Measurements from ENCODE around the gene ARPP21. TPM values are rescaled to one million over a fixed set of nuclear protein-coding genes. Genes with fewer than 3 reads are reported as not detected.
"Not testable (repeated sequence)": the region's sequence is repeated elsewhere in the genome, so short reads cannot be mapped to it uniquely, and the experiment has no call there.

The ARPP21 gene
- not detected for total RNA-seq
- long read RNA-seq = 0 reads

GRCh38 chr3:35639254-35640186, at the start of gene ARPP21:
Gene ARPP21 (plus strand): TSS chr3:35639525. CDS start chr3:35681752, 42,227 bp downstream.
- no peak for DNase-seq (ENCODE audit: low spot score)
- intact Hi-C loops (cut with DNase I) = no loop called here

- intact Hi-C loops (cut with DNase I) = no loop called here
- no peak for DNase-seq (ENCODE audit: low spot score)
These were observed 46.6 kb upstream of the ARPP21 start for GRCh38 chr3:35592589-35593295.

GRCh38 chr3:35594739-35595138, 44.6 kb upstream of the ARPP21 start:
- DNase-seq (ENCODE audit: low spot score) = no peak
- intact Hi-C loops (cut with DNase I) = no loop called here

GRCh38 chr3:35596335-35596995, 42.9 kb upstream of the ARPP21 start:
- intact Hi-C loops (cut with DNase I) = no loop called here

GRCh38 chr3:35597490-35597889, 41.8 kb upstream of the ARPP21 start:
- intact Hi-C loops (cut with DNase I) = no loop called here
- no peak for DNase-seq (ENCODE audit: low spot score)

More at GRCh38 chr3:35596335-35596995, 42.9 kb upstream of the ARPP21 start:
- no peak for DNase-seq (ENCODE audit: low spot score)

GRCh38 chr3:35598804-35599203, 40.5 kb upstream of the ARPP21 start:
- intact Hi-C loops (cut with DNase I) = no loop called here
- DNase-seq (ENCODE audit: low spot score) = no peak

- no peak for DNase-seq (ENCODE audit: low spot score)
- intact Hi-C loops (cut with DNase I) = no loop called here
These were observed 37.4 kb upstream of the ARPP21 start for GRCh38 chr3:35601959-35602358.

GRCh38 chr3:35602395-35602936, 36.9 kb upstream of the ARPP21 start:
- DNase-seq (ENCODE audit: low spot score) = no peak
- intact Hi-C loops (cut with DNase I) = no loop called here

- intact Hi-C loops (cut with DNase I) = no loop called here
These were observed 23.0 kb upstream of the ARPP21 start for GRCh38 chr3:35616346-35616745.

GRCh38 chr3:35617370-35617769, 22.0 kb upstream of the ARPP21 start:
- intact Hi-C loops (cut with DNase I) = no loop called here
- DNase-seq (ENCODE audit: low spot score) = no peak

More at GRCh38 chr3:35616346-35616745, 23.0 kb upstream of the ARPP21 start:
- DNase-seq (ENCODE audit: low spot score) = no peak

- DNase-seq (ENCODE audit: low spot score); intact Hi-C loops (cut with DNase I): not testable (repeated sequence)
These were observed 19.1 kb upstream of the ARPP21 start for GRCh38 chr3:35620238-35620637.

GRCh38 chr3:35624698-35625097, 14.6 kb upstream of the ARPP21 start:
- no peak for DNase-seq (ENCODE audit: low spot score)
- intact Hi-C loops (cut with DNase I) = no loop called here

- intact Hi-C loops (cut with DNase I) = no loop called here
- DNase-seq (ENCODE audit: low spot score) = no peak
These were observed 5.8 kb upstream of the ARPP21 start for GRCh38 chr3:35633332-35634124.

GRCh38 chr3:35635407-35635806, 3.9 kb upstream of the ARPP21 start:
- DNase-seq (ENCODE audit: low spot score) = no peak
- intact Hi-C loops (cut with DNase I) = no loop called here

- DNase-seq (ENCODE audit: low spot score) = no peak
- intact Hi-C loops (cut with DNase I) = no loop called here
These were observed 3.2 kb upstream of the ARPP21 start for GRCh38 chr3:35635926-35636683.

GRCh38 chr3:35638251-35638979, 910 bp upstream of the ARPP21 start:
- intact Hi-C loops (cut with DNase I) = no loop called here
- no peak for DNase-seq (ENCODE audit: low spot score)

GRCh38 chr3:35638980-35639253, 408 bp upstream of the ARPP21 start:
- intact Hi-C loops (cut with DNase I) = no loop called here
- DNase-seq (ENCODE audit: low spot score) = no peak
